ENCODE data around the gene CAMTA1.

The CAMTA1 gene

GRCh38 chr1:7274256-7274655 is 489.0 kb downstream of the CAMTA1 start:
- TF ChIP-seq CTCF (IDR thresholded peaks at IDR 0.05; ENCODE audit: poor library complexity, severe bottlenecking) = no peak
- H3K36me3 ChIP-seq (ENCODE audit: low read depth) = no peaks in the 10 kb centered on the region
- H3K27me3 ChIP-seq (ENCODE audit: insufficient read depth, poor library complexity, severe bottlenecking) = no peaks in the 10 kb centered on the region
- DNase-seq (ENCODE audit: low spot score) (no peak), ATAC-seq (ENCODE audit: low read depth) (no peak)
- H3K9me3 ChIP-seq (ENCODE audit: severe bottlenecking) = peaks cover 7% of the 10 kb centered on the region
- no peaks in the 10 kb centered on the region for H3K4me1 ChIP-seq (ENCODE audit: insufficient read depth, poor library complexity, severe bottlenecking)
- no peak overlapping the region for H3K4me3 ChIP-seq (ENCODE audit: severe bottlenecking)
- H3K27ac ChIP-seq (ENCODE audit: poor library complexity, severe bottlenecking) = no peak overlapping the region

GRCh38 chr1:7278045-7278444 is 492.8 kb downstream of the CAMTA1 start:
- no peak for ATAC-seq (ENCODE audit: low read depth)
- TF ChIP-seq CTCF (IDR thresholded peaks at IDR 0.05; ENCODE audit: poor library complexity, severe bottlenecking) = no peak
- peaks cover 4% of the 10 kb centered on the region for H3K9me3 ChIP-seq (ENCODE audit: severe bottlenecking)
- H3K4me1 ChIP-seq (ENCODE audit: insufficient read depth, poor library complexity, severe bottlenecking) = no peaks in the 10 kb centered on the region
- DNase-seq (ENCODE audit: low spot score) = no peak
- no peak overlapping the region for H3K4me3 ChIP-seq (ENCODE audit: severe bottlenecking)
- H3K36me3 ChIP-seq (ENCODE audit: low read depth) = no peaks in the 10 kb centered on the region
- H3K27me3 ChIP-seq (ENCODE audit: insufficient read depth, poor library complexity, severe bottlenecking) = no peaks in the 10 kb centered on the region
- no peak overlapping the region for H3K27ac ChIP-seq (ENCODE audit: poor library complexity, severe bottlenecking)

GRCh38 chr1:7278827-7279765 is 493.8 kb downstream of the CAMTA1 start:
- no peak for DNase-seq (ENCODE audit: low spot score)
- Histone ChIP-seq H3K36me3 (ENCODE audit: low read depth) (no peaks in the 10 kb centered on the region), H3K27ac (ENCODE audit: poor library complexity, severe bottlenecking) (no peak overlapping the region), H3K4me3 (ENCODE audit: severe bottlenecking) (no peak overlapping the region), H3K9me3 (ENCODE audit: severe bottlenecking) (peaks cover 4% of the 10 kb centered on the region), H3K27me3 (ENCODE audit: insufficient read depth, poor library complexity, severe bottlenecking) (no peaks in the 10 kb centered on the region), H3K4me1 (ENCODE audit: insufficient read depth, poor library complexity, severe bottlenecking) (no peaks in the 10 kb centered on the region)
- ATAC-seq (ENCODE audit: low read depth) = no peak
- TF ChIP-seq CTCF (IDR thresholded peaks at IDR 0.05; ENCODE audit: poor library complexity, severe bottlenecking) = no peak

- no peaks in the 10 kb centered on the region for H3K36me3 ChIP-seq (ENCODE audit: low read depth)
- TF ChIP-seq CTCF (IDR thresholded peaks at IDR 0.05; ENCODE audit: poor library complexity, severe bottlenecking) = no peak
- ATAC-seq (ENCODE audit: low read depth) (no peak), DNase-seq (ENCODE audit: low spot score) (no peak)
- no peaks in the 10 kb centered on the region for H3K27me3 ChIP-seq (ENCODE audit: insufficient read depth, poor library complexity, severe bottlenecking)
- H3K27ac ChIP-seq (ENCODE audit: poor library complexity, severe bottlenecking) = no peak overlapping the region
- H3K4me3 ChIP-seq (ENCODE audit: severe bottlenecking) = no peak overlapping the region
- peaks cover 1% of the 10 kb centered on the region for H3K4me1 ChIP-seq (ENCODE audit: insufficient read depth, poor library complexity, severe bottlenecking)
- peaks cover 4% of the 10 kb centered on the region for H3K9me3 ChIP-seq (ENCODE audit: severe bottlenecking)
Observed at GRCh38 chr1:7279769-7280168, 494.5 kb downstream of the CAMTA1 start.

All from RWPE2 (cell line).